ENCODE results near the gene ZNF93. TPM values are rescaled to one million over a fixed set of nuclear protein-coding genes. Genes with fewer than 3 reads are reported as not detected.

Gene ZNF93
- total RNA-seq (2011; cell fraction: chromatin; rRNA removed; ENCODE audit: low replicate concordance): 16.7 and 33.6 TPM in 2 replicates
- total RNA-seq (2011; cell fraction: nucleolus; rRNA removed): 15.0 and 22.9 TPM in 2 replicates
- total RNA-seq (2011; cell fraction: nucleoplasm; rRNA removed): 27.9 and 42.9 TPM in 2 replicates
- 11.1 and 11.4 TPM in 2 replicates for total RNA-seq (2014; rRNA removed)
- 23.4 and 24.0 TPM in 2 replicates for total RNA-seq (2014; rRNA removed; fragmentation: Illumina TruSeq; extraction: Trizol)
- total RNA-seq (2015; rRNA removed; fragmentation: Illumina TruSeq; extraction: Trizol): 23.9 and 24.0 TPM in 2 replicates
- total RNA-seq (2021): 11.6 and 14.1 TPM in 2 replicates
- 7.3 and 12.0 TPM in 2 replicates for polyA plus RNA-seq (2011; rRNA removed)
- 6.1 and 6.6 TPM in 2 replicates for polyA plus RNA-seq (2011; cell fraction: cytosol; rRNA removed)
- polyA plus RNA-seq (2011; cell fraction: nucleus; rRNA removed): 4.2 and 6.2 TPM in 2 replicates
- polyA plus RNA-seq (2012): 11.8 and 36.1 TPM in 2 replicates
- 19.9 and 26.3 TPM in 2 replicates for polyA plus RNA-seq (2014; fragmentation: Illumina TruSeq; extraction: Trizol)
- polyA plus RNA-seq (2014; fragmentation: Nextera tagmentation; extraction: Ambion mirVana): 10 to 100 TPM; 17.1 to 26.3 TPM
- 13.5 and 16.7 TPM in 2 replicates for polyA plus RNA-seq (2014; rRNA removed)
- 15.3 and 18.9 TPM in 2 replicates for polyA minus RNA-seq (2011; rRNA and poly(A)+ RNA removed)
- 4.0 and 7.7 TPM in 2 replicates for polyA minus RNA-seq (2011; cell fraction: cytosol; rRNA and poly(A)+ RNA removed)
- 7.4 and 9.8 TPM in 2 replicates for polyA minus RNA-seq (2011; cell fraction: nucleus; rRNA and poly(A)+ RNA removed)
- Bru-seq, nascent RNA: percentile 83 among the genes with signal in this experiment
- BruChase-seq, experiment 1, labeled RNA remaining after a 2-hour chase: percentile 86 among the genes with signal in this experiment
- BruChase-seq, experiment 2, labeled RNA remaining after a 6-hour chase: percentile 80 among the genes with signal in this experiment
- long read RNA-seq, experiment 1, transcript ZNF93-201 (4 exons, 2,648 nt): major isoform, 15 of 28 reads
- long read RNA-seq, experiment 1, partial matches to known transcripts: 3 of 28 reads
- long read RNA-seq, experiment 1, other reads (novel, unspliced or antisense): 10 of 28 reads
- long read RNA-seq, experiment 2, transcript ZNF93-201 (4 exons, 2,648 nt): major isoform, 8 of 18 reads
- long read RNA-seq, experiment 2, partial matches to known transcripts: 1 of 18 reads
- long read RNA-seq, experiment 2, other reads (novel, unspliced or antisense): 9 of 18 reads
- long read RNA-seq, experiment 3, transcript ZNF93-201 (4 exons, 2,648 nt): major isoform, 5 of 8 reads
- long read RNA-seq, experiment 3, partial matches to known transcripts: 1 of 8 reads
- long read RNA-seq, experiment 3, other reads (novel, unspliced or antisense): 2 of 8 reads

DNA sequence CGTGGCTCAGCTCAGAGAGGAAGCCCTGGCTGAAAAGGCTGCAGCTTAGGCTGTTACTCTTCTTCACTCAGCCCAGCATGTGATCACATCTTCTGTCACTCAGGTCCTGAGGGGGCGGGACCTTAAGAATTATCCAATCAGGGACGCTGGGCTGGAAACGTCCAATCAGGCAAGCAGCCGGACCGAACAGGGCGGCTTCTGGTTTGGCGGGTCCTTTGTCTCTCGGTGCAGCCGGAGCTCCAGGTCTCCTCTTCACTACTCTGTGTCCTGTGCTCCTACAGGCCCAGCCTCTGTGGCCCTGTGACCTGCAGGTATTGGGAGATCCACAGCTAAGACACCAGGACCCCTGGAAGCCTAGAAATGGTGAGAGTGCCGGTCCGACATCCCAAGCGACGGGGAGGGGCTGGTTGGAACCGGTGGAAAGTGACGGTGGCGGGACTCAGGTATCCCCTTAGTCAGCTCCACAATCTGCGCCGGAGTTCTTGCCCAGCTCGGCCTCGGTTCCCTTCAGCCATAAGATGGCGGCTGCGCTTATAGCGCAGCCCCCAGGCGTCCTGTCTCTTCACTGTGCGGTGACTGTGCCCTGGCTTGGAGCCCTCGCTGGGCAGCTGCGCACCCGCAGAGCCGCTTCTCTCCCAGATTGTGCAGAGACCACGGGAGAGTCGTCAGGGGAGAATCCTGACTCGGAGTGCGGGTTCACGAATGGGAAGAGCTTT, at the start of gene ZNF93:
ZNF93 (plus strand) TSS at position 218 of the 716 bp plus-strand sequence; CDS start at position 361, 143 bp downstream.
- H3K4me3 ChIP-seq: peak within 1 kb of the TSS; percentile 63
- WGBS (ENCODE audit: insufficient coverage, low coverage, missing lambda C conversion rate): 1% methylated on average over 31 of the region's 35 CpGs
- peak within 1 kb of the TSS; percentile 91 for H3K27ac ChIP-seq (ENCODE audit: extremely low read depth, low read depth, low read length)
- DNase-seq (ENCODE audit: extremely low read depth in 1 of 4, low spot score in 3 of 4) (peak; percentile 94 to 96 (median 95)), FAIRE-seq (peak; percentile 97), ATAC-seq (peak; percentile 97)
- H3K9ac ChIP-seq (ENCODE audit: insufficient read depth in 1 of 2, low read depth in 2 of 2, low read length in 2 of 2): peak within 1 kb of the TSS; percentile 94 to 99
- peak within 1 kb of the TSS; percentile 88 for H3K4me2 ChIP-seq (ENCODE audit: insufficient read depth, low read length)
- BruUV-seq (replicated peaks): TSS peak; percentile 95
- H3K27me3 ChIP-seq (ENCODE audit: control insufficient read depth in 2 of 2, insufficient read depth in 2 of 2, low read length in 2 of 2): no peaks in the 10 kb centered on the region
- no peaks in the 10 kb centered on the region for H3K9me1 ChIP-seq (ENCODE audit: control insufficient read depth, insufficient read depth, low read length)
- ChIA-PET POLR2A (interaction anchor here (0.6 to 3.1 kb wide), 20 partner anchors 8 to 536 kb away, joined by 3 to 16 read pairs (median 4); partner anchors contain the start of genes ZNF14 and ZNF253), CTCF (ENCODE audit: low intra/inter-chr PET ratio) (interaction anchor here (0.7 kb wide), 1 partner anchor 367 kb away, joined by 4 read pairs; no protein-coding TSS in a partner anchor)
- H4K20me1 ChIP-seq (replicated peaks; ENCODE audit: control insufficient read depth, insufficient read depth, low read length): no peaks in the 10 kb centered on the region
- H3K9me3 ChIP-seq (replicated peaks; ENCODE audit: control insufficient read depth, insufficient read depth, low read depth, low read length): peaks cover 4% of the 10 kb centered on the region
- intact Hi-C loops (cut with micrococcal nuclease): loop anchor here (1.0 kb wide), 1 partner anchor 35 kb away; no protein-coding TSS in a partner anchor
- peaks cover 48% of the 10 kb centered on the region for H3K79me2 ChIP-seq (ENCODE audit: control insufficient read depth, insufficient read depth, low read length)
- in situ Hi-C loops (cut with MboI): no loop called here
- H2AFZ ChIP-seq (ENCODE audit: low read depth, low read length): peak within 1 kb of the TSS; percentile 88
- peaks cover 12% of the 10 kb centered on the region; the same call in 1 of the 3 replicates for H3K36me3 ChIP-seq (ENCODE audit: control insufficient read depth, insufficient read depth, low read length)
- peaks cover 8 to 16% of the 10 kb centered on the region in 2 experiments for H3K4me1 ChIP-seq (replicated peaks in 1 of 2; ENCODE audit: control insufficient read depth in 2 of 2, insufficient read depth in 2 of 2, low read length in 2 of 2)
- no peak for TF ChIP-seq RFX7 (CRISPR knock-in tag; IDR thresholded peaks at IDR 0.05)
- TF ChIP-seq, protein P1, sequence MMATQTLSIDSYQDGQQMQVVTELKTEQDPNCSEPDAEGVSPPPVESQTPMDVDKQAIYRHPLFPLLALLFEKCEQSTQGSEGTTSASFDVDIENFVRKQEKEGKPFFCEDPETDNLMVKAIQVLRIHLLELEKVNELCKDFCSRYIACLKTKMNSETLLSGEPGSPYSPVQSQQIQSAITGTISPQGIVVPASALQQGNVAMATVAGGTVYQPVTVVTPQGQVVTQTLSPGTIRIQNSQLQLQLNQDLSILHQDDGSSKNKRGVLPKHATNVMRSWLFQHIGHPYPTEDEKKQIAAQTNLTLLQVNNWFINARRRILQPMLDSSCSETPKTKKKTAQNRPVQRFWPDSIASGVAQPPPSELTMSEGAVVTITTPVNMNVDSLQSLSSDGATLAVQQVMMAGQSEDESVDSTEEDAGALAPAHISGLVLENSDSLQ (IDR thresholded peaks at IDR 0.05): peak; percentile 98
- TF ChIP-seq, protein P2, sequence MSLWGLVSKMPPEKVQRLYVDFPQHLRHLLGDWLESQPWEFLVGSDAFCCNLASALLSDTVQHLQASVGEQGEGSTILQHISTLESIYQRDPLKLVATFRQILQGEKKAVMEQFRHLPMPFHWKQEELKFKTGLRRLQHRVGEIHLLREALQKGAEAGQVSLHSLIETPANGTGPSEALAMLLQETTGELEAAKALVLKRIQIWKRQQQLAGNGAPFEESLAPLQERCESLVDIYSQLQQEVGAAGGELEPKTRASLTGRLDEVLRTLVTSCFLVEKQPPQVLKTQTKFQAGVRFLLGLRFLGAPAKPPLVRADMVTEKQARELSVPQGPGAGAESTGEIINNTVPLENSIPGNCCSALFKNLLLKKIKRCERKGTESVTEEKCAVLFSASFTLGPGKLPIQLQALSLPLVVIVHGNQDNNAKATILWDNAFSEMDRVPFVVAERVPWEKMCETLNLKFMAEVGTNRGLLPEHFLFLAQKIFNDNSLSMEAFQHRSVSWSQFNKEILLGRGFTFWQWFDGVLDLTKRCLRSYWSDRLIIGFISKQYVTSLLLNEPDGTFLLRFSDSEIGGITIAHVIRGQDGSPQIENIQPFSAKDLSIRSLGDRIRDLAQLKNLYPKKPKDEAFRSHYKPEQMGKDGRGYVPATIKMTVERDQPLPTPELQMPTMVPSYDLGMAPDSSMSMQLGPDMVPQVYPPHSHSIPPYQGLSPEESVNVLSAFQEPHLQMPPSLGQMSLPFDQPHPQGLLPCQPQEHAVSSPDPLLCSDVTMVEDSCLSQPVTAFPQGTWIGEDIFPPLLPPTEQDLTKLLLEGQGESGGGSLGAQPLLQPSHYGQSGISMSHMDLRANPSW (CRISPR knock-in tag; IDR thresholded peaks at IDR 0.05): no peak
- TF ChIP-seq ELF2 (CRISPR knock-in tag; IDR thresholded peaks at IDR 0.05): no peak
- TF ChIP-seq FOXA3 (CRISPR knock-in tag; conservative IDR thresholded peaks at IDR 0.05 in 1 of 2, IDR thresholded peaks at IDR 0.05 in 1 of 2): no peak
- TF ChIP-seq ZNF311 (CRISPR knock-in tag; IDR thresholded peaks at IDR 0.05): no peak
- TF ChIP-seq CREB1 (IDR thresholded peaks at IDR 0.05): no peak
- TF ChIP-seq CREB1 (CRISPR knock-in tag; IDR thresholded peaks at IDR 0.05): peak; percentile 23; the same call in 1 of the 2 replicates
- peak; percentile 57 for TF ChIP-seq SP2 (IDR thresholded peaks at IDR 0.05; ENCODE audit: extremely low read depth, low read depth, low read length, poor library complexity, severe bottlenecking)
- TF ChIP-seq TAL1 (IDR thresholded peaks at IDR 0.05): no peak
- TF ChIP-seq KDM5B (IDR thresholded peaks at IDR 0.05; ENCODE audit: insufficient replicate concordance, low read depth, low read length): peak; percentile 83
- TF ChIP-seq HDAC1 (IDR thresholded peaks at IDR 0.05): peak in 1 of 2 experiments; percentile 75; a peak in 1 of 4 replicates

All from K562 (cell line).